NCI-H2107 treated with DMSO at 0.1 percent for 48 hours (cell line): Measurements from ENCODE around the gene CBR3.
"Not testable (repeated sequence)": the region's sequence is repeated elsewhere in the genome, so short reads cannot be mapped to it uniquely, and the experiment has no call there.

Source experiments
- DNase-seq: peaks from one replicate; lab custom pipeline; 2025; ENCODE audit not compliant: unreplicated experiment; lab: John Stamatoyannopoulos, UW

CBR3 gene

DNA sequence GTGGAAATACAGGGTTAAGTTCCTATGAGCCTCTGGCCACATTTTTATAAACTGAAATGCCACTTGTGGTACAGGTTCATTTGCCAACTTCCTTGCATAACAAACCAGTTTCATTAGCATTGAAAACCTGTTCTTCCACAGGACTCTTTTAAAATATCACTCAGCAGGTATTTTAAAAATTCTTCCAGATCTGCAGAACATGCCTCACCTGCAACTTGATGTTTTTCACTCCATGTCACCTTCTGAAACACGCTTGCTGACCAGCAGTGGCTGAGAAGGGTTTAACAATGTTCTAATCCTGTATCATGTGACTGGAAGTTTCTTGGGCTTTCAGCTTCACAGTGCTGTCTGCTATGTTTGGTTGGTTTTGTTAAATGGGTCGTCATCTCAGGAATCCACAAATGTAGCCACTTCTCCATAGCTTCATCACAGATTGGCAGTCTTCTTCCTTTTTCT, 17.6 kb upstream of the CBR3 start:
- no peak for DNase-seq

DNA sequence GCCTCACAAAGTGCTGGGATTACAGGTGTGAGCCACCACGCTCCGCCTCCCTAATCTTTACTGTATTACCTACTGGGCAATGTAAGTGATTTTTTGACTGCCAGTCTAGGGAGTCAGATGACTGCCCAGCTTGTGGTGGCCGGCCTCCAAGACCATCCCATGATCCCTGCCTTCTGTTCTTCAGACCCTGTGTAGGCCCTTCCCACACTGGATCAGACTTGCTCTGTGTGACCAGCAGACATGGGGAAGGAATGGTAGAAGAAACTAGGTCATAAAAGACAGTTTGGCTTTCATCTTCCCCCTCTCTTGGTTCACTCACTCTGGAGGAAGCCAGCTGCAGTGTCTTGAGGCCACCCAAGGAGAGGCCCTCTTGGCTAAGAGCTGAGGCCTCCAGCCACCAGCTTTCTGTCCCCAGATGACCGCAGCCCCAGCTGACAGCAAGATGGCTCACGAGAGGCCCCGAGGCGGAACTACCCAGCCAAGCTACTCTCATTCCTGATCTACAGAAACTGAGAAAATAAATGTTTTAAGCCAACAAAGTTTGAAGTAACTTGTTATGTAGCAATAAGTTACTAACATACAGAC, 14.5 kb upstream of the CBR3 start:
- no peak for DNase-seq

DNA sequence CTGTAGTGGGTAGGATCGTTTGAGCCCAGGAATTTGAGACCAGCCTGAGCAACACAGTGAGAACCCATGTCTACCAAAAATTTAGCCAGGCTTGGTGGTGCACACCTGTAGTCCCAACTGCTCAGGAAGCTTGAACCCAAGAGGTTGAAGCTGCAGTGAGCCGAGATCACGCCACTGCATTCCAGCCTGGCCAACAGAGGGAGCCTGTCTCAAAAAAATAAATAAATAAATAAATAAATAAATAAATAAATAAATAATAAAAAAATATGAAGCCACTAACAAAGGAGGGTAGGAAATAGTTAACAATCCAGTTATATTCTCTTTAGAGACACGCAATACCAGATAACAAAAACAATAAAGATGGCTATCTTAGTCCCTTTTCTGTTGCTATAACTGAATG, 11.9 kb upstream of the CBR3 start:
- DNase-seq, result no peak

DNA sequence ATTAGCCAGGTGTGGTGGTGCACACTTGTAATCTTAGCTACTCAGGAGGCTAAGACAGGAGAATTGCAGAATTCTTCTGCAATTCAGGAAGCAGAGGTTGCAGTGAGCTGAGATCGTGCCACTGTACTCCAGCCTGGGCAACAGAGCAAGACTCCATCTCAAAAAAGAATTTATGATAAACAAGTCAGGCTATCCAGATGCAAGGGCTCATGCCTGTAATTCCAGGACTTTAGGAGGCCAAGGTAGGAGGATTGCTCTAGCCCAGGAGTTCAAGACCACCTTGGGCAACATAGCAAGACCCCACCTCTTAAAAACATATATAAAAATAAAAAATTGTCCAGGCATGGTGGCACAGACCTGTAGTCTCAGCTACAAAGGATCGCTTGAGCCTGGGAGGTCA, 10.5 kb upstream of the CBR3 start:
- DNase-seq, result no peak

DNA sequence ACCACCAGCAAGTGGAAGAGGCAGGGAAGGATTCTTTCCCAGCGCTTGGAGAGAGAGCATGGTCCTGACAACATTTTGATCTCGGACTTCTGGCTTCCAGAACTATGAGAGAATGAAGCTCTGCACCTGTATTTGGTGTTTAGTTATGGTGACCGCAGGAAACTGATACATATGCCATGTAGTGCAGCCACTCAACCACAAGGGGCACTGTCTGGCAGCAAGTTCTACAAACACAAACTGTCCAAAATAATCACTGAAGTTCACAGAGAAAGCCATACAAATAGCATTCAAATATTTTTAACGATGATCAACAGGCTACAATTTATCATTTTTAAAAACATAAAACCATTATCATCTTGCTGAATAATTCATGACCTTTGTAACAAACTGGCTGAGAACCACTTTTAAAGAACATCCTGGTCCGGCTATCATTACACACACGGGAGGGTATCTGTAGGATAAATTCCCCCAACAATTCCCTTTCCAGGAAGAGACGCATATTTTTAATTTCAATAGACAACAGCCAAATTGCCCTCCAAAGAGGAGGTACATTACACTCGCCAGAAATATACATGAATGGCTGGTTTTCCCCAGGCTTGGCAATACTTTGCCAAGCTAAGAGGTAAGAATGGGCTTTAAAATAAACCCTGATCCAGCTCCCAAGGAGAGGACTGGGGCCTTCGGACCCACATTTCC, 9.2 kb upstream of the CBR3 start:
- DNase-seq, result peak; percentile 79

DNA sequence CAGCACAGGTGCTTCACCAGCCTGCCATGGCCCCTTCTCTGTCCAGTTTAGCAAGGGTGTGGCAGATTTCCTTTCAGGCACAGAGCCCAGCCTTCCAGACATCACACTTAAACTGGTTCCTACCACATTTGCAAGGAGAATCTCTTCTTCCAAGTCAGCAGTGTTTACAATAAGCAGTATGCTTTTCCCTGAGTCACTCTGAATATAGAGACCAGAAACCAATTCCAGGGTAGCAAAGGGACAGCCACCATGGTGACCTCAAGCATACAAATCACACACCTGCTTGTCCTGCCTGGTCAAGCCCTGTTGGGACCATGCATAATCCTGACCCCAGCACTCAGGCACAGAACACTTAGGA, 8.7 kb upstream of the CBR3 start:
- no peak for DNase-seq

DNA sequence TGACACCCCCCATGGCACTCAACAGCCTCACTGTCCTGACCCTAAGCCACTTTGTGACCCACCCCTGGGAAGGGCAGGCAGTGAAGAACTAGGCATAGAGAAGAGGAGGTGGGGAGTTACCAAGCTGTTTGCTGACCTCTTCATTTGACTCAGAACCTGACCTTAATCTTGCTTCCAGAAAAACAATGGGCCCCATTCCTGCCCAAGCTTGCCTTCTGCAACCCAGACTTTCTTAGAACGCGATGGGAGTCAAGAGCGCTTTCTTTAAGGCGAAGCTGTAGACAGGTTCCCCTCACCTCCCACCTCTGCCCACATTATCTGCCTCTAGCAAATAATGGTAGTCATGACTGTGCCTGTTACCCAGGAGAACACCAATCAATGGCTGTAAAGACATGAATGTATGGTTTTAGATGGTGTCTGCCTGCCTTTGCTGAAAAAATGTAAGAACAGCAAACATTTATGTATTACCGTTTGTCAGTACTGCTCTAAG, 8.2 kb upstream of the CBR3 start:
- DNase-seq, result no peak

DNA sequence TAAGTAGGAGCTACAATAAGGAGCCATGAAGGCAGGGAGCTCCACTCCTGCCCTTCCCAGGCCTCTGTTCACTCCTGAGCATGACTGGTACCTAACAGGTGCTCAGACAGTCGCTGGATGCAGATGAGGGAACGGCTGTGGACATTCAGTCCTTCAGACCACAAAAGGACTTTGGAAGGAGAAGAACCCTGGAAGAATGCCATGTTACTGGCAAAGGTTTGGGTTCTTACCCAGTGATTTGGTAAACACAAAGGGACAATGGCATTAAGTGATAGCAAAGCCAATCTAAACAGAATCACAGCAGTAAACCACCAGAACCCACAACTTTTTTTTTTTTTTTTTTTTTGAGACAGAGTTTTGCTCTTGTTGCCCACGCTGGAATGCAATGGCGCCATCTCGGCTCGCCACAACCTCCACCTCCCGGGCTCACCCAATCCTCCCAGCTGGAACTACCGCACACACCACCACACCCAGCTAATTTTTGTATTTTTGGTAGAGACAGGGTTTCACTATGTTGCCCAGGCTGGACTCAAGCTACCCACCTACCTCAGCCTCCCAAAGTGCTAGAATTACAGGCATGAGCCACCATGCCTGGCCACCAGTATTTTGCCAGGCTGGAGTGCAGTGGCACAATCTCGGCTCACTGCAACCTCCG, 7.5 kb upstream of the CBR3 start:
- no peak for DNase-seq

DNA sequence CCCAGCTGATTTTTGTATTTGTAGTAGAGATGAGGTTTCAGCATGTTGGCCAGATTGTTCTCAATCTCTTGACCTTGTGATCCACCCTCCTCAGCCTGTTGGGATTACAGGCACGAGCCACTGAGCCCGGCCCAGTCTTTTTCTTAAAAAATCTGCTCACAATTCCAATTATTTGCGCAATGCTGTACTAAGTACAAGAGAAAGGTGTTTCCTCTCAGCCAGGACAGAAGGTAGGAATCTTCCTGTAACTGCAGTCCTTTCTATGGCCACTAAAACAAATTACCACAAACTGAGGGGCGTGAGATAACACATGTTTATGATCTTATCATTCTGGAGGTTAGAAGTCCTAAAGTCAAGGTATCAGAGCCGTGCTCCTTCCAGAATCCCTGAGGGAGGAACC, 6.9 kb upstream of the CBR3 start:
- DNase-seq, result no peak

DNA sequence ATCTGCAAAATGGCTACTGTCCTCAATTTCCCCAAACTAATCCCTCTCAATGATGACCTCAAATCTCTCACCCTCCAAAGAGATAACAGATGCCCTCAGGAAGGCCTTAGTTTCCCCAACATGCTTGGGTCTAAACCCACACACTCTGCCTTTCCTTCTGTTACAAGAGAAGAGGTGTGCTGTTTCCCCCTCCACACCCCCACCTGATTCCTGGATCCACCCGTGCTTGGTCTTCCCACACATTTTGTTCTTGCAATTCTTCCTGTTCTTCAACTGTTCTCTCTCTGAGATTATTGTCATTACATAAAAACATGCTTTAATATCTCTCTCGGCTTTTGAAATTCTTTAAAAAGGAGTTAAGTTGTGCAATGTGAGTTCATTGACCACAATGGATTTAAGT, 5.7 kb upstream of the CBR3 start:
- no peak for DNase-seq

DNA sequence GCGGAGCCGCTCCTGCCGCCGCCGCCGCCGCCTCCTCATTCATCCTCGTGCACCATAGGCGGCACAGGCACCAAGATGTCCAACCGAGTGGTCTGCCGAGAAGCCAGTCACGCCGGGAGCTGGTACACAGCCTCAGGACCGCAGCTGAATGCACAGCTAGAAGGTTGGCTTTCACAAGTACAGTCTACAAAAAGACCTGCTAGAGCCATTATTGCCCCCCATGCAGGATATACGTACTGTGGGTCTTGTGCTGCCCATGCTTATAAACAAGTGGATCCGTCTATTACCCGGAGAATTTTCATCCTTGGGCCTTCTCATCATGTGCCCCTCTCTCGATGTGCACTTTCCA, 4.5 kb upstream of the CBR3 start:
- not testable (repeated sequence) for DNase-seq

DNA sequence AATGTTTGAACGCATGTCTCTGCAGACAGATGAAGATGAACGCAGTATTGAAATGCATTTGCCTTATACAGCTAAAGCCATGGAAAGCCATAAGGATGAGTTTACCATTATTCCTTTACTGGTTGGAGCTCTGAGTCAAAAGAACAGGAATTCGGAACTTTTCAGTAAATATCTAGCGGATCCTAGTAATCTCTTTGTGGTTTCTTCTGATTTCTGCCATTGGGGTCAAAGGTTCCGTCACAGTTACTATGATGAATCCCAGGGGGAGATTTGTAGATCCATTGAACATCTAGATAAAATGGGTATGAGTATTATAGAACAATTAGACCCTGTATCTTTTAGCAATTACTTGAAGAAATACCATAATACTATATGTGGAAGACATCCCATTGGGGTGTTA, 4.0 kb upstream of the CBR3 start:
- DNase-seq, result not testable (repeated sequence)

DNA sequence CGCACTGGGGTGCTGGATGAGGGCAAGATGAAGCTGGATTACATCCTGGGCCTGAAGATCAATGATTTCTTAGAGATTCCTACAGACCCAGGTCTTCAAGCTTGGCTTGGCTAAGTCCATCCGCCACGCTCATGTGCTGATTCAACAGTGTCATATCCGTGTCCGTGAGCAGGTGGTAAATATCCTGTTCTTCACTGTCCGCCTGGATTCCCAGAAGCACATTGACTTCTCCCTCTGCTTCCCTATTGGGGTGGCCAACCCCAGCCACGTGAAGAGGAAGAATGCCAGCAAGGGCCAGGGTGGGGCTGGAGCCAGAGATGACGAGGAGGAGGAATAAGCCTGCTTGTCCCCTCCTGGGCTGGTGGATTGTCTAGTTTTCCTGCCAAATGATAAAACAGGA, 2.2 kb upstream of the CBR3 start:
- DNase-seq, result no peak

DNA sequence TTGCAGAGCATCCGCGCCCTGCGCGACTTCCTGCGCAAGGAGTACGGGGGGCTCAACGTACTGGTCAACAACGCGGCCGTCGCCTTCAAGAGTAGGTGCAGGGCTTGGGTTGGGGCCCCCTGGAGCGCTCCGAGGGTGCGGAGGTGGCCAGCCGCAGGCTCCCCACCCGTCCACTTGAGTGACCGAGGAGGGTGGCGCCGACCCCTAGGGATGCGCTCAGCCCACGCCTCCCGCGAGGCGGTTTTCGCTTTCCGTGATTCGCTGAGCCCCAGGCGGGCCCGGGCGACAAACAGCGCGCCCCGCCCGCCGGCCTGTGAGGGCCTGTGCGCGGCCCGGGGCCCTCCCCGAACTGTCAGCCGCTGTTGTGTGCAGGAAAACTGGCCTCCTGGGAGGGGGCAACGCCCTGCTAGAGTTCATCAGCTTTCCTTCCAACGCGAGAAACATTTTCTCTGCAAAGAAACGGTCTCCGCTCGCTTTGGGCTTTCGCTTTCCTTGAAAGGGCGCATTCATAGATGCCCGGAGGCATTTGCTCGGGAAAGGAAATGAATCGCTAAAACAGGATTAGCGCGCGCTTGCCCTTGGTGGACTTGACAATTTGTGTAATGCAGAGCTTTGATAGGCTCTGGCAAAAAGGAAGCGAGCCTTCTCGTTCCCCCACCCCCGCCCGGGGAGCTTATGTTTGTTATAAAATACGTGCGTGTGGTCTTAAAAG, 668 bp downstream of the CBR3 start:
- DNase-seq, result no peak

DNA sequence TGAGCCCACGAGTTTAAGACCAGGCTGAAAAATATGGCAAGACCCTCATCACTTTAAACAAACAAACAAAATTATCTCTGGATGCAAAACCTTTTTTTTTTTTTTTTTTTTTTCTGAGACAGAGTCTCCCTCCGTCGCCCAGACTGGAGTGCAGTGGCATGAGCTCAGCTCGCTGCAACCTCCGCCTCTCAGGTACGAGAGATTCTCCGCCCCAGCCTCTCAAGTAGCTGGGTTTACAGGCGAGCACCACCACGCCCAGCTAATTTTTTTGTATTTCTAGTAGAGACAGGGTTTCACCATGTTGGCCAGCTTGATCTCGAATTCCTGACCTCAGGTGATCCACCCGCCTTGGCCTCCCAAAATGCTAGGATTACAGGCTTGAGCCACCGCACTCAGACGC, 4.9 kb downstream of the CBR3 start:
- not testable (repeated sequence) for DNase-seq

DNA sequence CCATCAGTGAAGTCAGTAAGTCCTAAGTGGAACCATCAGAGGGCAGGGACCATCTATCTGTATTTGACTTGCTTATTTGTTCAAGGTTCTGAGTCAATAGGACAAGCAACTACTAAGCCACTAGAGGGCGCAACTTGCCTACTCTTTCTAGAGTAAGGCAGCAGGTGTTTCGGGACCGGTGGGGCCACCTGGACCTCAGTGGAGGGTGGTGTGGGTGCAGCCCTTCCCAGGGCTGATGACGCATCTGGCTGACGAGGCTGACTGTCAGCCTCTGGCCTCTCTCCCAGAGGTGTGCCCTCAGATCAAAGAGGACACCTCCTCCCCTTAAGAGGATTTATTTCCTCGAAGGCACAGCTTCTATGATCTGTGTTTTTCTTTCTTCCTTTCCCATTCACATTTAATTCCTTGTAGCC, 6.6 kb downstream of the CBR3 start:
- DNase-seq, result peak; percentile 95

DNA sequence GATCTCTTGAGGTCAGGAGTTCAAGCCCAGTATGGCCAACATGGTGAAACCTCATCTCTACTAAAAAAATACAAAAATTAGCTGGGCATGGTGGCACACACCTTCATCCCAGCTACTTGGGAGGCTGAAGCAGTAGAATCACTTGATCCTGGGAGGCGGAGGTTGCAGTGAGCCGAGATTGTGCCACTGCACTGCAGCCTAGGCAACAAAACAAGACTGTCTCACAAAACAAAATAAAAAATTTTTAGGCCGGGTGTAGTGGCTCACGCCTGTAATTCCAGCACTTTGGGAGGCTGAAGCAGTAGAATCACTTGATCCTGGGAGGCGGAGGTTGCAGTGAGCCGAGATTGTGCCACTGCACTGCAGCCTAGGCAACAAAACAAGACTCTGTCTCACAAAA, 9.4 kb downstream of the CBR3 start:
- not testable (repeated sequence) for DNase-seq

DNA sequence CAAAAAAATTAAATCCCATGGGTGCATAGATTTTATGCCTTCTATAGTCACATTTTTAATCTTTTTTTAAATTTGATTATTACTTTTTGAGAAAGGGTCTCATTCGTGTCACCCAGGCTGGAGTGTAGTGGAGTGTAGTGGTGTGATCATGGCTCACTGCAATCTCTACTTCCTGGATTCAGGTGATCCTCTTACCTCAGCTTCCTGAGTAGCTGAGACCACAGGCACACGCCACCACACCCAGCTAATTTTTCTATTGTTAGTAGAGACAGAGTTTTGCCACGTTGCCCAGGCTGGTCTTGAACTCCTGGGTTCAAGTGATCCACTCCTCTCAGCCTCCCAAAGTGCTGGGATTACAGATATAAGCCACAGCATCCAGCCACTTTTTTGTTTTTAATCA, 10.4 kb downstream of the CBR3 start:
- DNase-seq, result no peak

DNA sequence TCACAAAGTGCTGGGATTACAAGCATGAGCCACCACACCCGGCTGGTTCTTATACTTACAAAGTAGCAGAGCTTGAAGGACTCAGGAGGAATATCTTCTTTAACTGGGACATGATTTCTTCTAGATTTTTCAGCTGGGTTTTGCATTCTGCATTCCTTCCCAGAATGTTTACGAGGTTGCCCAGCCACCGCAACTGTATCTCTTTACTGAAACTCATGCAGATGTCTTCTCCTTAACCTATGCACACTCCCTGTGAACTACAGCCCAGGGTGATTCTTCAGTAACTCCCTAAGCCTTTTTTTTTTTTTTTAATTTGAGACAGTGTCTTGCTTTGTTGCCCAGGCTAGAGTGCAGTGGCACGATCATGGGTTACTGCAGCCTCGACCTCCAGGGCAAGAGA, 13.0 kb downstream of the CBR3 start:
- no peak for DNase-seq

DNA sequence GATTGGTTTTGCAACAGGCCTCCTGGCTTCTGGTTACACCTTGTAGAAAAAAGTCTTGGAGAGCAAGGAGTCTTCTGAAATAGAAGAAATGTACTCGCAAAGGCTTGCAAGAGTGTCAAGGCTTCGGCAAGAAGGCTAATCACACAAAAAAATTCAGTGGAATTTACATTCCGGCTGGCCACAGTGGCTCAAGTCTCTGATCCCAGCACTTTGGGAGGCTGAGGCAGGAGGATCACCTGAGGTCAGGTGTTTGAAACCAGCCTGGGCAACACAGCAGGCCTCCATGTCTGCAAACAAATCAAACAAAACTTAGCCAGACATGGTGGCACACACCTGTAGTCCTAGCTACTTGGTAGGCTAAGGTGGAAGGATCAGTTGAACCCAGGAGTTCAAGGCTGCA, 14.0 kb downstream of the CBR3 start:
- no peak for DNase-seq

DNA sequence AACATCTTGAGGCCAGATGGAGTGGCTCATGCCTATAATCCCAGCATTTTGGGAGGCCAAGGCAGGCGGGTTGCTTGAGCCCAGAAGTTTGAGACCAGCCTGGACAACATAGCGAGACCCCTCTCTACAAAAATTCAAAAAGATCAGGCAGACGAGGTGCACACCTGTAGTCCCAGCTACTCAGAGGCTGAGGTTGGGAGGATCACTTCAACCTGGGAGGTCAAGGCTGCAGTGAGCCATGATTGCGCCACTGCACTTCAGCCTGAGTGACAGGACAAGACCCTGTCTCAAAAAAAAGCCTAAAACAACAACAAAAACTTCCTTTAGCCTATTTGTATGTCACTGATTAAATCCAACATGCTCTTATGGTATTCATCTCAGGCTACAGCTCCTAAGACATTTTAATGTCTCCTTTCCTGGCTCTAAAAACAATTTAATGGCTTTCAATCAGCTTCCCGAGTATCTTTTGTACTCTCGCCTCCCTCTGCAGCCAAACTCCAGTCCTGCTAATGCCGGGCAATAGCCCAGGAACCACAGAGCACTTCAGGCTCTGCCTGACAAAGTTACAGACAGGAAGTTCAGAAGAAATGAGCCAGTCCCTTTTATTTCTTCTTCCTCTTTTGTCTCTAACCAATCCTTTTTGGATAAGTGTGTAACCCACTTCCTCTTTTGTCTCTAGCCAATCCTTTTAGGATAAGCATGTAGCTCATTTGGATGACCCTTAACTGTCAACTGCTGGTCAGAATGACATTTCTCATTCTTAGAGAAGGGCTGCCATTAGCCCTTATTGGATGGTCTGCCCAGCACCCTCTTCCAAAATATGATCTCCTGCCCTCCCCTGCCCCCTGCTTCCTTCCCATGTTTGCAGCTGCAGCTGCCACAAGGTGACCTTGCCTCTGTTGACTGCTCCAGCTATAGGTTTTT, 15.2 kb downstream of the CBR3 start:
- DNase-seq, result no peak
